AG09319 (cell line): ENCODE data around the gene SSBP2.
"Not testable (repeated sequence)": the region's sequence is repeated elsewhere in the genome, so short reads cannot be mapped to it uniquely, and the experiment has no call there.

Experiments used
- DNase-seq: peaks from one replicate; pipeline ENCODE4 v3.0.0-alpha.2; 2010; ENCODE audit warnings: low read depth; ENCODE audit errors: extremely low read depth
- TF ChIP-seq, protein P1 (sequence below): IDR thresholded peaks from 2 replicates; pipeline ENCODE4 v1.5.1; 2011; ENCODE audit warnings: low read depth, mild to moderate bottlenecking, inconsistent platforms, low read length, moderate library complexity

SSBP2 gene

DNA sequence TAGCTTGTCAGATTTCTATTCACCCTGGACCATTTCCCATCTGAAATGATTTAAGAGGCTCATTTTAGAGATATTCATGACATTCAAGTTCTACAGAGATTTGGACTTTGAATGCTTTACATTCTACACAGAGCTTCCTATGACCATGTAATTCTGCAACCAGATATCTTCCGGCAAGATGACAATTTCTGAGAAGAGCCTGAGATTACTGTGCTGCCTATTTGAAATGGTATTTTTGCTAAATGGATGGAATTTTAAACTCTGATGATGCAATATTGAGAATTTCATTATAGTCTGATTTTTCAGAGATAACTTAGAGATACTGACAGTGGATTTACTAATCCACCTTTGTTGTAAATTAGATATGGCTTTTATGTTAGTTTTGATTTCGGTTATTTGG is 341.0 kb downstream of the SSBP2 start:
- TF ChIP-seq, protein P1, sequence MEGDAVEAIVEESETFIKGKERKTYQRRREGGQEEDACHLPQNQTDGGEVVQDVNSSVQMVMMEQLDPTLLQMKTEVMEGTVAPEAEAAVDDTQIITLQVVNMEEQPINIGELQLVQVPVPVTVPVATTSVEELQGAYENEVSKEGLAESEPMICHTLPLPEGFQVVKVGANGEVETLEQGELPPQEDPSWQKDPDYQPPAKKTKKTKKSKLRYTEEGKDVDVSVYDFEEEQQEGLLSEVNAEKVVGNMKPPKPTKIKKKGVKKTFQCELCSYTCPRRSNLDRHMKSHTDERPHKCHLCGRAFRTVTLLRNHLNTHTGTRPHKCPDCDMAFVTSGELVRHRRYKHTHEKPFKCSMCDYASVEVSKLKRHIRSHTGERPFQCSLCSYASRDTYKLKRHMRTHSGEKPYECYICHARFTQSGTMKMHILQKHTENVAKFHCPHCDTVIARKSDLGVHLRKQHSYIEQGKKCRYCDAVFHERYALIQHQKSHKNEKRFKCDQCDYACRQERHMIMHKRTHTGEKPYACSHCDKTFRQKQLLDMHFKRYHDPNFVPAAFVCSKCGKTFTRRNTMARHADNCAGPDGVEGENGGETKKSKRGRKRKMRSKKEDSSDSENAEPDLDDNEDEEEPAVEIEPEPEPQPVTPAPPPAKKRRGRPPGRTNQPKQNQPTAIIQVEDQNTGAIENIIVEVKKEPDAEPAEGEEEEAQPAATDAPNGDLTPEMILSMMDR, result no peak

DNA sequence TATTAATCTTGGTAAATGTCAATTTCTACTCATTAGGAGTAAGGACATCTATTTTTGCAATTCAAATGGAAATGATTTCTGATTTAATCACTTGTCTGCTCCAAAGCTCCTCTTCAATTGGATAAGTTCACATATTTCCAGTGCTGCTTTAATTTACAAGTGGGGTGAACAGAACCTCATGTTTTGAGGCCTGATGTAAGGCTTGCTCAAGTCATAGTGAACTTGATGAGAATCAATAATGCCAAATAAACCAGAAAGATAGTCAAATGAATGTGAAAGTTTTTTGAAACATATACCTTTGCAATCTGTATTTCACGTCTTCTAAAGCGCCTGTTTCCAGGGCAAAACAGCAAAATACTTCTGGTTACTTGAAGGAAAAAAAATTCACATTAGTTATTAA is 341.5 kb downstream of the SSBP2 start:
- TF ChIP-seq, protein P1, result no peak
- no peak for DNase-seq

More for the DNA sequence above, 341.0 kb downstream of the SSBP2 start:
- DNase-seq, result no peak

DNA sequence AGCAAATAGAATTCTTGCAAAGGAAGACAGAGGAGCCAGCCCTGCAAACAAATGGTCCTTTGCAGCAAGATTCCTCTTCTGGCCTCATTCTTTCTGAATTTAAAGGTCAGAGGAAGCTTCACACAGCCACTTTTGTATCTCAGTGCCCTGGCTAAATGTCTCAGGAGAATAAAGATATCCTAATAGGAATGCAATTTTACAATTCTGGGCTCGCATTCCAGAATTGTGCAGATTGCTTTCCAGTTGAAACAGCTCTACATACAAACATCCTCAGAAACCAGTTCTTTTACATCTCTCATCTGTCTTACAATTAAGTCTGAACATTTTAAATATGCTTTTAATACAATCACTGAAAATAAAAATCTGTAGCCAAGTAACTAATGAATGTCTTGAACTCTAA is 342.4 kb downstream of the SSBP2 start:
- DNase-seq, result no peak
- TF ChIP-seq, protein P1, result no peak

DNA sequence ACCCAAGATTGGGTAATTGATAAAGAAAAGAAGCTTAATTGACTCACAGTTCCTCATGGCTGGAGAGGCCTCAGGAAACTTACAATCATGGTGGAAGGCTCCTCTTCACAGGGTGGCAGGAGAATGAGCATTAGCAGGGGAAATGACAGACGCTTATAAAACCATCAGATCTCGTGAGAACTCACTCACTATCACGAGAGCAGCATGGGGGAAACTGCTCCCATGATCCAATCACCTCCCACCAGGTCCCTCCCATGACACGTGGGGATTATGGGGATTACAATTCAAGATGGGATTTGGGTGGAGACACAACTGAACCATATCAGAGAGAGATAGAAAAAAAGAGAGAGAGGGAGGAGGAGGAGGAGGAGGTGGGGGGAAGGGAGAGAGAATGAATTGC is 343.1 kb downstream of the SSBP2 start:
- DNase-seq, result not testable (repeated sequence)

DNA sequence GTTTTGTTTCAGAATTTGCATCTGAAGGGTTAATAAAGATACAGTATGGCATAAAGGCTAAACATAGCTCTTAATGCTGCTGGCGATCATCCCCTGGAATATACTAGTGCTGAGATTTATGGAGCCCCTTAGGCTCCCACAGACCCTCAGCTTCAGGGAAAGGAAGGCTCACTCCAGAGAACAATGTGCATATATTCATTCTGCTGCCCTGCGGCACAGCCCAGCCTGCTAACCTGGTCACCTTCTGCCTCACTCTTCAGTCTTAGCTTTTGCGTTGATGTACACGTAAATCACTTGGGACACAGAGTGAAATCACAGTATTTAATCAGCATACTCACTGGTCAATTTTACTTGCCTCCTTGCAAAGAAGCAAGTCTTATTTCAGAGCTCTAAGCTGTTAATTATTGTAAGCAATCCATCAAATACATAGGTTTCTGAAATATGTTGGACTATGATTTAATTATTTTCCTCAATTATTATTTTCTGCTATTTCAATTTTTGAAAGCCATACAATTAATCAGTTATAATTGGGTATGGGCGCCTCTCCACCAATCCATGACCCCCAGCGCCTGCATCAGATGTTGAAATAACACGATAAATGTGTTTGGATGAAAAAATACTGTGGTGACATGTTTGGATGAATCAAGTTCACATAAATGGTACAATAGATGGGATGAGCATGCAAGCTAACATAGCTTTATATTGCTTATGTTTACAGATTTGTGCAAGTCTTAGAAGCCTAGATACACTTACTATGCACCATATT is 345.6 kb downstream of the SSBP2 start:
- TF ChIP-seq, protein P1, result no peak
- DNase-seq, result no peak

DNA sequence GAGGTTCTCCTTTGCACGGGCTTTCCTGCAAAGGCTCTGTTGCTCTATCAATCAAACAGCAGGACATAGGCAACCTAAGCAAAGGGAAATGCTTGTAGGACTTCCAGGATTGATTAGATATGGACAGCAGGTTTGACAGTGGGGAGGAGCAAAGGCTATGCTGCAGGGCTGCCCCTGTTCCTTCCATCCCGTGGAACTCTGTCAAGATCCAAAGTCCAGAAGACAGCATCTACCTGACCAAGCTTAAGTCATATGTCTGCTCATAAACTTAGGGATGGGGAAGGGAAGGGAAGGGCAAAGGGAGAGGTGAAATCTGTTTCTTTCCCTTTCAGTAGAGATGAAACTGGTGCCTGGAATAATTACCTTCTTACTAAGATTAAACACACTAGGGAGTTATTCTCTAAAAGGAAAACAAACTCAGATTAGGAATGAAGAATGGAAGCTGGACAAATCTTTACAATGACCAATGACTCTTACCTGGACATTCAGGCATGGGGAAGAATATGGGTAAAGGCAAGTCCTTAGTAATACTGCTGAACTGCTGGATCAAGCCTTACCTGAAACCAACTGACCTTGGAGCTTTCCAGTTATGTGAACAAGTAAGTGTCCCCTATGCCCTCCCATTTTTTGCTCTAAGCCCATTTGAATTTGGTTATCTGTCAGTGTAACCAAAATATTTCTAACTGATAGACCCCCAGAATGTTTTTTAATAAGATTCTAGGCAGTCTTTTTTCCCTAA is 348.5 kb downstream of the SSBP2 start:
- TF ChIP-seq, protein P1, result no peak

DNA sequence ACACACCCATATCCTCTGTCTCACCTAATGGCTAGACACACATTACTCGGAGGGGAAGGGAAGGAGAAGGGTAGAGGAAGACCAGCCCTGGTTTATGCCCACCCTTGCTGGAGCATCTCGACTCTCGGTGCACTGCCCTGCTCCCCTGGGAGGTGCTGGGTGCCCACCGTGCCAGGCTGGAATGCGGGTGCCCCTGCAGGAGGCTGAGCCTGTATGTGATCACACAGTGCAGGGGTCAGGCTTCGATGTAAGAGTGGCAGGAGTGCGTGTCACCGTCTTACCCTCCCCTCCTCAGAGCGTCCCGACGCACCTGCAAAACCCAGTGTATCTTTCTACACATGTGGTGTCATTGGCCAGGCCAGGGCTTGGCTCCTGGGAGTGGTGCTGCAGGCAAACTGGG is 349.6 kb downstream of the SSBP2 start:
- TF ChIP-seq, protein P1, result no peak
- DNase-seq, result no peak

More for the DNA sequence above, 348.5 kb downstream of the SSBP2 start:
- no peak for DNase-seq

DNA sequence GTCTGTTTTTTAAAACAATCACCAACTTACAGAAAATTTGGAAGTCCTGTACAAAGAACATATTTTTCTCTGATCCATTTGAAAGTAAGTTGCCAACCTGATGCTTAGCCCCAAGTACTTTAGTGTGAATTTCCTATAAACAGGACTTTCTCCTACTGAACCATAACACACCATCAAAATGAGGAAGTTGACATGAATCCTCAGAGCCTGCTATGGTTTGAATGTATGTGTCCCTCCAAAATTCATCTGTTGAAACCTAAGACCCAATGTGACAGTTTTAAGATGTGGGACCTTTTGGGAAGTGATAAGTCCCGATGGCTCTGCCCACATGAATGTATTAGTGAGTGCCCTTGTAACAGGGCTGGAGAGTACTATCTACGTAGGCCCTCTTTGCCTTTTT is 350.5 kb downstream of the SSBP2 start:
- TF ChIP-seq, protein P1, result no peak
- no peak for DNase-seq
